RWPE1 (cell line): ENCODE results near the gene PTRHD1.

Experiments
- CTCF ChIA-PET: fragments of 350-600 bp; sonication (Branson Sonifier 250); formaldehyde crosslinking; extraction: SDS; loops from one replicate; lab custom pipeline; 2021; lab: Yijun Ruan, JAX
- POLR2A ChIA-PET: fragments of 400-600 bp; formaldehyde crosslinking; extraction: SDS; loops from one replicate; lab custom pipeline; 2020; ENCODE audit warnings: antibody characterized with exemption; ENCODE audit not compliant: low non-redundant PET; lab: Yijun Ruan, JAX
- DNase-seq: peaks from one replicate; pipeline ENCODE4 v3.0.0; 2012; ENCODE audit warnings: low spot score
- H3K27ac ChIP-seq: fragments of 450-650 bp; 2 replicates; pipeline ENCODE4 v1.5.1; 2017
- CTCF ChIP-seq: fragments of 450-650 bp; conservative IDR thresholded peaks from 2 replicates; pipeline ENCODE4 v1.5.1; 2017; ENCODE audit warnings: low read depth, mild to moderate bottlenecking

PTRHD1 gene

GRCh38 chr2:24768013-24768412 lies 25.2 kb downstream of the PTRHD1 start:
- no peak for DNase-seq
- no peak overlapping the region for H3K27ac ChIP-seq
- TF ChIP-seq CTCF = no peak
- ChIA-PET CTCF (no interaction called here), POLR2A (no interaction called here)

- H3K27ac ChIP-seq = no peak overlapping the region
- POLR2A ChIA-PET = no interaction called here
- CTCF ChIA-PET = interaction anchor here (1.1 kb wide), 1 partner anchor 10 kb away, joined by 3 read pairs; no protein-coding TSS in a partner anchor
- DNase-seq = no peak
- no peak for TF ChIP-seq CTCF
These were observed 26.6 kb downstream of the PTRHD1 start for GRCh38 chr2:24766609-24767008.

- POLR2A ChIA-PET = no interaction called here
- DNase-seq = no peak
- no peak for TF ChIP-seq CTCF
- CTCF ChIA-PET = no interaction called here
- H3K27ac ChIP-seq = no peak overlapping the region
These were observed 29.3 kb downstream of the PTRHD1 start for GRCh38 chr2:24763843-24764242.

GRCh38 chr2:24762518-24762917 lies 30.7 kb downstream of the PTRHD1 start:
- H3K27ac ChIP-seq = no peak overlapping the region
- TF ChIP-seq CTCF = no peak
- CTCF ChIA-PET = no interaction called here
- no peak for DNase-seq
- POLR2A ChIA-PET = no interaction called here

- no peak for DNase-seq
- CTCF ChIA-PET = interaction anchor here (0.6 kb wide), 1 partner anchor 169 kb away, joined by 3 read pairs; no protein-coding TSS in a partner anchor
- no peak overlapping the region for H3K27ac ChIP-seq
- POLR2A ChIA-PET = no interaction called here
- TF ChIP-seq CTCF = no peak
These were observed 31.3 kb downstream of the PTRHD1 start for GRCh38 chr2:24761866-24762265.

DNA sequence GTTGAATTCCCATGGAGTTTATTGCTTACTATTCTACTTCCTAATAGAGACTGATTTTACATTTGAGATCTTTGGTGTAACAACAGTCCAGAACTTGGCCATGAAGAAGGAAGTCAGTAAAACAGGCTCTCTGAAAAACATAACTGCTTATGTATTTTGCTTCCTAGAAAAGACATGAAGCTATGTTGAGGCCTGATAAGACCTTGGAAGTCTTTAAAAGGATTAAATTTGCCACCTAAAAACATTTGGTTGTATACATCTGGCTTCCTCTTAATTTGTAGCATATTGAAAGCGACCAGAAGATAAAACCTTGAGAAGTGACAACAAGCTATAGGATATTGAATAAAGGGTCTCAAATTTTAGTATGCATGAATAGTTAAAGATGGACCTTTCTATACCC lies 36.4 kb downstream of the PTRHD1 start:
- ChIA-PET POLR2A (no interaction called here), CTCF (interaction anchor here (1.4 kb wide), 1 partner anchor 10 kb away, joined by 3 read pairs; no protein-coding TSS in a partner anchor)
- no peak overlapping the region for H3K27ac ChIP-seq
- no peak for TF ChIP-seq CTCF
- no peak for DNase-seq
